Measurements from ENCODE around the gene TAF11L4.
"Not testable (repeated sequence)": the region's sequence is repeated elsewhere in the genome, so short reads cannot be mapped to it uniquely, and the experiment has no call there.

The TAF11L4 gene

GRCh38 chr5:17487174-17487512 is 34.5 kb upstream of the TAF11L4 start:
- TF ChIP-seq, protein P1, sequence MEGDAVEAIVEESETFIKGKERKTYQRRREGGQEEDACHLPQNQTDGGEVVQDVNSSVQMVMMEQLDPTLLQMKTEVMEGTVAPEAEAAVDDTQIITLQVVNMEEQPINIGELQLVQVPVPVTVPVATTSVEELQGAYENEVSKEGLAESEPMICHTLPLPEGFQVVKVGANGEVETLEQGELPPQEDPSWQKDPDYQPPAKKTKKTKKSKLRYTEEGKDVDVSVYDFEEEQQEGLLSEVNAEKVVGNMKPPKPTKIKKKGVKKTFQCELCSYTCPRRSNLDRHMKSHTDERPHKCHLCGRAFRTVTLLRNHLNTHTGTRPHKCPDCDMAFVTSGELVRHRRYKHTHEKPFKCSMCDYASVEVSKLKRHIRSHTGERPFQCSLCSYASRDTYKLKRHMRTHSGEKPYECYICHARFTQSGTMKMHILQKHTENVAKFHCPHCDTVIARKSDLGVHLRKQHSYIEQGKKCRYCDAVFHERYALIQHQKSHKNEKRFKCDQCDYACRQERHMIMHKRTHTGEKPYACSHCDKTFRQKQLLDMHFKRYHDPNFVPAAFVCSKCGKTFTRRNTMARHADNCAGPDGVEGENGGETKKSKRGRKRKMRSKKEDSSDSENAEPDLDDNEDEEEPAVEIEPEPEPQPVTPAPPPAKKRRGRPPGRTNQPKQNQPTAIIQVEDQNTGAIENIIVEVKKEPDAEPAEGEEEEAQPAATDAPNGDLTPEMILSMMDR (IDR thresholded peaks at IDR 0.05; ENCODE audit: insufficient read depth, low read length, poor library complexity, severe bottlenecking), result no peak
- DNase-seq (ENCODE audit: extremely low read depth, insufficient read length), result no peak

GRCh38 chr5:17491257-17491656 is 30.3 kb upstream of the TAF11L4 start:
- H3K36me3 ChIP-seq (ENCODE audit: control insufficient read depth, insufficient read depth, low read length); H3K4me3 ChIP-seq (replicated peaks; ENCODE audit: low read depth, low read length); DNase-seq (ENCODE audit: extremely low read depth, insufficient read length); H3K27me3 ChIP-seq (replicated peaks; ENCODE audit: control insufficient read depth, insufficient read depth, low read length): not testable (repeated sequence)

More at GRCh38 chr5:17487174-17487512, 34.5 kb upstream of the TAF11L4 start:
- Histone ChIP-seq H3K36me3 (ENCODE audit: control insufficient read depth, insufficient read depth, low read length) (no peaks in the 10 kb centered on the region), H3K4me3 (replicated peaks; ENCODE audit: low read depth, low read length) (no peak overlapping the region), H3K27me3 (replicated peaks; ENCODE audit: control insufficient read depth, insufficient read depth, low read length) (no peaks in the 10 kb centered on the region)

DNA sequence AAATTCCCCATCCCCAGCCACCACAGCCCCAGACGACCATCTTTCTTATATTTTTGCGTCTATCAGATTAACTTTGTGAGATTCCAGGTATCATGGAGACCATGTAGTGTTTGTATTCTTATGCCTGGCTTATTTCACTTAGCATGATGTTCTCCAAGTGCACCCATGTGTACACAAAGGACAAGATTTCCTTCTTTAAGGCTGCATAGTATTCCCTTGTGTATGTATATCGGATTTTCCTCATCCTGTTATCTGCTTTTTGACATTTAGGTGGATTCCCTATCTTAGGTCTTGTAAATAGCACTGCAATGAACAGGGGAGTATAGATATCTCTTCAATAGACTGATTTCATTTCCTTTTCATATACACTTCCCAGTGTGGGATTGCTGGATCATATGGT is 28.8 kb upstream of the TAF11L4 start:
- no peak overlapping the region for H3K4me3 ChIP-seq (replicated peaks; ENCODE audit: low read depth, low read length)
- no peak for DNase-seq (ENCODE audit: extremely low read depth, insufficient read length)
- no peaks in the 10 kb centered on the region for H3K36me3 ChIP-seq (ENCODE audit: control insufficient read depth, insufficient read depth, low read length)
- no peaks in the 10 kb centered on the region for H3K27me3 ChIP-seq (replicated peaks; ENCODE audit: control insufficient read depth, insufficient read depth, low read length)
- TF ChIP-seq, protein P1 (IDR thresholded peaks at IDR 0.05; ENCODE audit: insufficient read depth, low read length, poor library complexity, severe bottlenecking), result no peak

- TF ChIP-seq, protein P1 (IDR thresholded peaks at IDR 0.05; ENCODE audit: insufficient read depth, low read length, poor library complexity, severe bottlenecking), result no peak
Measured at GRCh38 chr5:17497446-17497845, 24.2 kb upstream of the TAF11L4 start.

GRCh38 chr5:17497931-17498330 is 23.7 kb upstream of the TAF11L4 start, which contains the start of gene TAF11L2:
TSS of gene TAF11L2 (plus strand) at chr5:17498231.
- H3K27me3 ChIP-seq (replicated peaks; ENCODE audit: control insufficient read depth, insufficient read depth, low read length); DNase-seq (ENCODE audit: extremely low read depth, insufficient read length); H3K4me3 ChIP-seq (replicated peaks; ENCODE audit: low read depth, low read length); H3K36me3 ChIP-seq (ENCODE audit: control insufficient read depth, insufficient read depth, low read length): not testable (repeated sequence)

More at GRCh38 chr5:17497446-17497845, 24.2 kb upstream of the TAF11L4 start:
- no peaks in the 10 kb centered on the region for H3K36me3 ChIP-seq (ENCODE audit: control insufficient read depth, insufficient read depth, low read length)
- no peaks in the 10 kb centered on the region for H3K27me3 ChIP-seq (replicated peaks; ENCODE audit: control insufficient read depth, insufficient read depth, low read length)
- no peak overlapping the region for H3K4me3 ChIP-seq (replicated peaks; ENCODE audit: low read depth, low read length)
- DNase-seq (ENCODE audit: extremely low read depth, insufficient read length), result no peak

- Histone ChIP-seq H3K36me3 (ENCODE audit: control insufficient read depth, insufficient read depth, low read length) (no peaks in the 10 kb centered on the region), H3K27me3 (replicated peaks; ENCODE audit: control insufficient read depth, insufficient read depth, low read length) (no peaks in the 10 kb centered on the region), H3K4me3 (replicated peaks; ENCODE audit: low read depth, low read length) (no peak overlapping the region)
- no peak for DNase-seq (ENCODE audit: extremely low read depth, insufficient read length)
- TF ChIP-seq, protein P1 (IDR thresholded peaks at IDR 0.05; ENCODE audit: insufficient read depth, low read length, poor library complexity, severe bottlenecking), result no peak
Measured at GRCh38 chr5:17511775-17512325, 9.8 kb upstream of the TAF11L4 start.

DNA sequence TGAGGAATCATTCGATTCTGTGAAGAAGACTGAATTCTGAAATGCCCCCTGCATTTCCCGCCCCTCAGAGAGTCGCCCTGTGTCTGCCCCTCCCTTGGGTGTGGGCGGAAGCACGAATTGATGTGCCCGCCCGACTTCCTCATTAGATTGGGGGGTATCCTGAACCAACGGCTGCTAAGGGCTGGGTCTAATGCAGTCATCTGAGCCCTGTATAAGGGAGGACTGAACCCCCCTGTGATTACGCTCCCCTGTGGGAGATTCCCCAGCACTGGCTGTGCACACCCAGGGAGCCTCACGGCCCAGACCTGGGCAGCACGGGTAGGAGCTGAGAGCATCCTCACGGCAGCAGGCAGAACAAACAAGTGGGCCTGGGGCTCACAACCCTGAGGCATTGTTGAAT is 4.1 kb upstream of the TAF11L4 start:
- H3K27me3 ChIP-seq (replicated peaks; ENCODE audit: control insufficient read depth, insufficient read depth, low read length); DNase-seq (ENCODE audit: extremely low read depth, insufficient read length); H3K36me3 ChIP-seq (ENCODE audit: control insufficient read depth, insufficient read depth, low read length); H3K4me3 ChIP-seq (replicated peaks; ENCODE audit: low read depth, low read length): not testable (repeated sequence)

DNA sequence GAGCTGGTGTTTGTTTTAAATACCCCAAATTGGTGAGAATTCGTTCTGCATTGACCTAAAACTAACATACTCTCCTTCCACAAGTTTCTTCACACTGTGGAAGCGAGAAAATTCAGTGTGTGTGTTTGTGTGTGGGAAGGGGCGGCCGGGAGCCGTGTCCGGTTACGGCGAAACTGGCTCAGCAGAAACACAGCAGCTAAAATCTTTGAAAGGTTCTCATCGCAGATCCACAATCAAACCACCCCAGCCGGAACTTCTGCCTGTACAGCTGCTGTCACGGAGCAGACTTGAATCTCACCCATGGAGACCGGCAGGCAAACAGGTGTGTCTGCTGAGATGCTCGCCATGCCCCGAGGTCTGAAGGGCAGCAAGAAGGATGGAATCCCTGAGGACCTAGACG is 3.5 kb upstream of the TAF11L4 start, which contains the start of gene TAF11L3:
TSS of gene TAF11L3 (plus strand) at position 301 of the 400 bp plus-strand sequence.
- not testable (repeated sequence) for DNase-seq (ENCODE audit: extremely low read depth, insufficient read length); H3K27me3 ChIP-seq (replicated peaks; ENCODE audit: control insufficient read depth, insufficient read depth, low read length); H3K36me3 ChIP-seq (ENCODE audit: control insufficient read depth, insufficient read depth, low read length); H3K4me3 ChIP-seq (replicated peaks; ENCODE audit: low read depth, low read length)

GRCh38 chr5:17519508-17519907 is 2.1 kb upstream of the TAF11L4 start:
- H3K36me3 ChIP-seq (ENCODE audit: control insufficient read depth, insufficient read depth, low read length); H3K27me3 ChIP-seq (replicated peaks; ENCODE audit: control insufficient read depth, insufficient read depth, low read length); DNase-seq (ENCODE audit: extremely low read depth, insufficient read length); H3K4me3 ChIP-seq (replicated peaks; ENCODE audit: low read depth, low read length): not testable (repeated sequence)

GRCh38 chr5:17524935-17525334 is 3.3 kb downstream of the TAF11L4 start, which contains the start of gene TAF11L5:
TSS of gene TAF11L5 (plus strand) at chr5:17525235.
- not testable (repeated sequence) for DNase-seq (ENCODE audit: extremely low read depth, insufficient read length); H3K36me3 ChIP-seq (ENCODE audit: control insufficient read depth, insufficient read depth, low read length); H3K27me3 ChIP-seq (replicated peaks; ENCODE audit: control insufficient read depth, insufficient read depth, low read length); H3K4me3 ChIP-seq (replicated peaks; ENCODE audit: low read depth, low read length)

Data from GM06990 (cell line).